Caco-2 (cell line): Measurements from ENCODE around the gene TTC28. TPM values are rescaled to one million over a fixed set of nuclear protein-coding genes. Genes with fewer than 3 reads are reported as not detected.

Experiments used
- BruUV-seq: library from RNA; stranded (reverse); fragments of 400-500 nt; replicated peaks from 2 replicates; lab custom pipeline; 2021; lab: Mats Ljungman, UMichigan
- CTCF ChIA-PET: fragments of 300-600 bp; sonication (Branson Sonifier 250); formaldehyde crosslinking; loops from one replicate; lab custom pipeline; 2022; ENCODE audit warnings: antibody characterized with exemption; lab: Charles Lee
- POLR2A ChIA-PET: fragments of 300-600 bp; sonication (Branson Sonifier 250); formaldehyde crosslinking; loops from one replicate; lab custom pipeline; 2022; ENCODE audit warnings: antibody characterized with exemption; lab: Charles Lee
- DNase-seq, 2 experiments: peaks; one replicate each; pipeline versions ENCODE4 v3.0.0 to v3.0.0-alpha.2; 2020 to 2022
- H3K27me3 ChIP-seq: replicated peaks from 2 replicates; pipeline ENCODE4 v1.6.0; 2011; ENCODE audit warnings: low read length; ENCODE audit not compliant: control insufficient read depth, insufficient read depth
- H3K36me3 ChIP-seq: 2 replicates; pipeline ENCODE4 v1.5.1; 2011; ENCODE audit warnings: low read length; ENCODE audit not compliant: control insufficient read depth, insufficient read depth
- H3K4me1 ChIP-seq: fragments of 250-450 bp; sonication (Bioruptor Pico); 2 replicates; pipeline ENCODE4 v1.5.1; 2020; ENCODE audit warnings: mild to moderate bottlenecking
- H3K4me3 ChIP-seq: 2 replicates; pipeline ENCODE4 v1.5.1; 2011; ENCODE audit warnings: low read depth, mild to moderate bottlenecking, control low read depth, low read length
- H3K9me3 ChIP-seq: fragments of 250-450 bp; sonication (Bioruptor Pico); 2 replicates; pipeline ENCODE4 v1.5.1; 2020; ENCODE audit warnings: mild to moderate bottlenecking, moderate library complexity
- H3K27ac Mint-ChIP-seq: one replicate; pipeline ENCODE4 v1.8.0; 2022; ENCODE audit warnings: mixed read lengths; ENCODE audit not compliant: unreplicated experiment
- H3K27me3 Mint-ChIP-seq: one replicate; pipeline ENCODE4 v1.8.0; 2022; ENCODE audit warnings: mixed read lengths; ENCODE audit not compliant: insufficient read depth, unreplicated experiment
- H3K36me3 Mint-ChIP-seq: one replicate; pipeline ENCODE4 v1.8.0; 2022; ENCODE audit warnings: mild to moderate bottlenecking, mixed read lengths; ENCODE audit not compliant: insufficient read depth, unreplicated experiment
- H3K4me1 Mint-ChIP-seq: one replicate; pipeline ENCODE4 v1.8.0; 2022; ENCODE audit warnings: low read depth, mixed read lengths; ENCODE audit not compliant: unreplicated experiment
- H3K4me3 Mint-ChIP-seq: one replicate; pipeline ENCODE4 v1.8.0; 2022; ENCODE audit warnings: mild to moderate bottlenecking, moderate library complexity, mixed read lengths; ENCODE audit not compliant: unreplicated experiment
- H3K9me3 Mint-ChIP-seq: one replicate; pipeline ENCODE4 v1.8.0; 2022; ENCODE audit warnings: mixed read lengths; ENCODE audit not compliant: unreplicated experiment
- intact Hi-C: fragments of 100-400 bp; cut with micrococcal nuclease; formaldehyde crosslinking; loops from one replicate; pipeline ENCODE4 v1.10.0; 2022; ENCODE audit not compliant: unreplicated experiment
- total RNA-seq: library from RNA; stranded (reverse); gene quantifications from 2 replicates; pipeline ENCODE4 v1.2.3, GENCODE V29; 2022
- TF ChIP-seq, protein P1 (sequence below), 2 experiments: fragments of 200-600 bp in 1 of 2; IDR thresholded peaks; 1 replicate in 1 of 2; 2 replicates in 1 of 2; pipeline versions ENCODE4 v1.5.1 to v1.8.0; 2011 to 2022; ENCODE audit warnings: antibody characterized with exemption in 1 of 2, control low read depth in 1 of 2, inconsistent platforms in 1 of 2, low read depth in 1 of 2, low read length in 1 of 2, mild to moderate bottlenecking in 1 of 2, moderate library complexity in 1 of 2; ENCODE audit not compliant: insufficient read depth in 1 of 2, severe bottlenecking in 1 of 2, unreplicated experiment in 1 of 2

The TTC28 gene
- total RNA-seq, 1 experiment from 2014 or later, result 12.0 TPM

DNA sequence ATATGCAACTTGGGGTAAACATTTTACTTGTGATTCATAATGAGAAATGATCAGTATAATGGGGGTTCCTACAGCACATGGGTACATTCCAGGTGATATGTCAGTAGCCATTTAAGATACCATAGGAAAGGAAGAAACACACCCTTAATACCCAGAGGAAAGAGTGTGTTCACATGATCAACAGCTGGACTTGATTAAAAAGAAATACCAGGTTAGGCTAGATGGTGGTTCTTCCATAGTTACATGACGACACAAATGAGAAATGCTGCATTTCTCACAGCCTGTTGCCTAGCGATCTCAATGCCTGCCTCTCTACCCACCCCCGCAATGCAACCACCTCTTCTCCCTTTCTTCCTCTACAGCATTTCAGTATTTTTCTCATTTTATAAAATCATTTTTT lies 96.8 kb downstream of the TTC28 start:
- no TSS peak for BruUV-seq
- Mint-ChIP-seq H3K4me3 (no peak overlapping the region), H3K9me3 (no peaks in the 10 kb centered on the region), H3K36me3 (no peaks in the 10 kb centered on the region), H3K4me1 (no peaks in the 10 kb centered on the region), H3K27ac (no peak overlapping the region), H3K27me3 (no peaks in the 10 kb centered on the region)
- H3K4me3 ChIP-seq, result no peak overlapping the region
- no peaks in the 10 kb centered on the region for H3K4me1 ChIP-seq
- no peak for DNase-seq
- intact Hi-C loops, result no loop called here
- no peaks in the 10 kb centered on the region for H3K9me3 ChIP-seq
- CTCF ChIA-PET, result no interaction called here
- no peaks in the 10 kb centered on the region for H3K27me3 ChIP-seq
- POLR2A ChIA-PET, result no interaction called here
- TF ChIP-seq, protein P1, sequence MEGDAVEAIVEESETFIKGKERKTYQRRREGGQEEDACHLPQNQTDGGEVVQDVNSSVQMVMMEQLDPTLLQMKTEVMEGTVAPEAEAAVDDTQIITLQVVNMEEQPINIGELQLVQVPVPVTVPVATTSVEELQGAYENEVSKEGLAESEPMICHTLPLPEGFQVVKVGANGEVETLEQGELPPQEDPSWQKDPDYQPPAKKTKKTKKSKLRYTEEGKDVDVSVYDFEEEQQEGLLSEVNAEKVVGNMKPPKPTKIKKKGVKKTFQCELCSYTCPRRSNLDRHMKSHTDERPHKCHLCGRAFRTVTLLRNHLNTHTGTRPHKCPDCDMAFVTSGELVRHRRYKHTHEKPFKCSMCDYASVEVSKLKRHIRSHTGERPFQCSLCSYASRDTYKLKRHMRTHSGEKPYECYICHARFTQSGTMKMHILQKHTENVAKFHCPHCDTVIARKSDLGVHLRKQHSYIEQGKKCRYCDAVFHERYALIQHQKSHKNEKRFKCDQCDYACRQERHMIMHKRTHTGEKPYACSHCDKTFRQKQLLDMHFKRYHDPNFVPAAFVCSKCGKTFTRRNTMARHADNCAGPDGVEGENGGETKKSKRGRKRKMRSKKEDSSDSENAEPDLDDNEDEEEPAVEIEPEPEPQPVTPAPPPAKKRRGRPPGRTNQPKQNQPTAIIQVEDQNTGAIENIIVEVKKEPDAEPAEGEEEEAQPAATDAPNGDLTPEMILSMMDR (IDR thresholded peaks at IDR 0.05; ENCODE audit: insufficient read depth in 1 of 2, low read depth in 1 of 2, low read length in 1 of 2, severe bottlenecking in 1 of 2, unreplicated experiment in 1 of 2), result no peak
- H3K36me3 ChIP-seq, result no peaks in the 10 kb centered on the region

DNA sequence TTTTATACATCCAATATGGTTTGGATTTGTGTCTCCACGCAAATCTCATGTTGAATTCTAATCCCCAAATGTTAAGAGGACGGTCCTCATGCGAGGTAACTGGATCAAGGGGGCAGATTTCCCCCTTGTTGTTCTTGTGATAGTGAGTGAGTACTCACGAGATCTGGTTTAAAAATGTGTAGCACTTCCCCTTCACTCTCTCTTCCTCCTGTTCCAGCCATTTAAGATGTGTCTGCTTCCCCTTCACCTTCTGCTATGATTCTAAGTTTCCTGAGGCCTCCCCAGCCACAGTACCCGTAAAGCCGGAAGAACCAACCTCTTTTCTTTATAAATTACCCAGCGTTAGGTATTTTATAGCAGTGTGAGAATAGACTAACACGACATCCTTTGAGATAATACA lies 98.6 kb downstream of the TTC28 start:
- intact Hi-C loops, result no loop called here
- Histone ChIP-seq H3K36me3 (no peaks in the 10 kb centered on the region), H3K4me1 (no peaks in the 10 kb centered on the region), H3K9me3 (no peaks in the 10 kb centered on the region), H3K4me3 (no peak overlapping the region), H3K27me3 (no peaks in the 10 kb centered on the region)
- peaks cover 2% of the 10 kb centered on the region for H3K27me3 Mint-ChIP-seq
- H3K9me3 Mint-ChIP-seq, result no peaks in the 10 kb centered on the region
- DNase-seq, result no peak
- H3K4me3 Mint-ChIP-seq, result no peak overlapping the region
- no peak overlapping the region for H3K27ac Mint-ChIP-seq
- ChIA-PET CTCF (no interaction called here), POLR2A (no interaction called here)
- TF ChIP-seq, protein P1 (IDR thresholded peaks at IDR 0.05; ENCODE audit: insufficient read depth in 1 of 2, low read depth in 1 of 2, low read length in 1 of 2, severe bottlenecking in 1 of 2, unreplicated experiment in 1 of 2), result no peak
- no TSS peak for BruUV-seq
- no peaks in the 10 kb centered on the region for H3K4me1 Mint-ChIP-seq
- no peaks in the 10 kb centered on the region for H3K36me3 Mint-ChIP-seq

DNA sequence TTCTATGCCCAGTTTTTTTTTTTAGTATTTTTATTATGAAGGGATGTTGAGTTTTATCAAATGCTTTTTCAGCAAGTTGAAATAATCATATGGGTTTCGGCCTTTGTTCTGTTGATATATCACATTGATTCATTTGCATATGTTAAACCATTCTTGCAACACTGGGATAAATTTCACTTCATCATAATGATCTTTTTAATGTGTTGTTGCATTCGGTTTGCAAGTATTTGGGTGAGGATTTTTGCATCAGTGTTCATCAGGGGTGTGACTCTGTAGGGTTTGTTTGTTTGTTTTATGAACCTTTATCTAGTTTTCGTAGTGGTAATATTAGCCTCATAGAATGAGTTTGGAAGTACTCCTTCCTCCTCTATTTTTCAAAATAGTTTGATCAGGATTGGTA lies 103.5 kb downstream of the TTC28 start:
- TF ChIP-seq, protein P1 (IDR thresholded peaks at IDR 0.05; ENCODE audit: insufficient read depth in 1 of 2, low read depth in 1 of 2, low read length in 1 of 2, severe bottlenecking in 1 of 2, unreplicated experiment in 1 of 2), result no peak
- no peaks in the 10 kb centered on the region for H3K27me3 ChIP-seq
- intact Hi-C loops, result no loop called here
- CTCF ChIA-PET, result no interaction called here
- H3K9me3 Mint-ChIP-seq, result no peaks in the 10 kb centered on the region
- no peaks in the 10 kb centered on the region for H3K36me3 Mint-ChIP-seq
- H3K4me3 ChIP-seq, result no peak overlapping the region
- no peaks in the 10 kb centered on the region for H3K4me1 Mint-ChIP-seq
- DNase-seq, result no peak
- peaks cover 3% of the 10 kb centered on the region; the same call in 1 of the 2 replicates for H3K9me3 ChIP-seq
- peaks cover 2% of the 10 kb centered on the region for H3K27me3 Mint-ChIP-seq
- H3K27ac Mint-ChIP-seq, result no peak overlapping the region
- POLR2A ChIA-PET, result no interaction called here
- H3K4me1 ChIP-seq, result no peaks in the 10 kb centered on the region
- H3K36me3 ChIP-seq, result no peaks in the 10 kb centered on the region
- no peak overlapping the region for H3K4me3 Mint-ChIP-seq
- BruUV-seq, result no TSS peak
